Osteoblast (primary cell): ENCODE results near the gene ZNF277. TPM values are rescaled to one million over a fixed set of nuclear protein-coding genes. Genes with fewer than 3 reads are reported as not detected.

Experiments used
- DNase-seq: peaks from one replicate; pipeline ENCODE4 v3.0.0; 2011; ENCODE audit warnings: low spot score, mixed read lengths; ENCODE audit not compliant: insufficient read length; ENCODE audit errors: missing footprints
- H2AFZ ChIP-seq: 2 replicates; pipeline ENCODE4 v1.6.0; 2011; ENCODE audit warnings: mild to moderate bottlenecking, low read length
- H3K27ac ChIP-seq: 2 replicates; pipeline ENCODE4 v1.5.1; 2011; ENCODE audit warnings: mild to moderate bottlenecking, low read depth, low read length, moderate library complexity
- H3K27me3 ChIP-seq: 2 replicates; pipeline ENCODE4 v1.6.0; 2012; ENCODE audit warnings: mild to moderate bottlenecking, control low read depth, inconsistent platforms, low read length, moderate library complexity; ENCODE audit not compliant: insufficient read depth
- H3K36me3 ChIP-seq: 2 replicates; pipeline ENCODE4 v1.5.1; 2011; ENCODE audit warnings: mild to moderate bottlenecking, low read length, control low read depth, moderate library complexity; ENCODE audit not compliant: insufficient read depth
- H3K4me1 ChIP-seq: 2 replicates; pipeline ENCODE4 v1.5.1; 2011; ENCODE audit warnings: mild to moderate bottlenecking, low read length, control low read depth, moderate library complexity; ENCODE audit not compliant: insufficient read depth
- H3K4me2 ChIP-seq: 2 replicates; pipeline ENCODE4 v1.6.0; 2011; ENCODE audit warnings: mild to moderate bottlenecking, low read length; ENCODE audit not compliant: insufficient read depth
- H3K4me3 ChIP-seq: fragments of 200-600 bp; sonication (generic); 3 replicates; pipeline ENCODE4 v1.5.1; 2012; ENCODE audit warnings: mild to moderate bottlenecking, low read length, inconsistent platforms; ENCODE audit not compliant: insufficient read depth
- H3K79me2 ChIP-seq: 2 replicates; pipeline ENCODE4 v1.6.0; 2012; ENCODE audit warnings: mild to moderate bottlenecking, low read length, control low read depth, inconsistent platforms; ENCODE audit not compliant: insufficient read depth
- H3K9me3 ChIP-seq: 2 replicates; pipeline ENCODE4 v1.5.1; 2011; ENCODE audit warnings: low read depth, low read length, control low read depth
- H4K20me1 ChIP-seq: 2 replicates; pipeline ENCODE4 v1.6.0; 2012; ENCODE audit warnings: mild to moderate bottlenecking, low read length, control low read depth; ENCODE audit not compliant: insufficient read depth
- total RNA-seq: library from RNA; depleted of rRNA; stranded (reverse); fragments of >200 nt; gene quantifications from 2 replicates; pipeline ENCODE4 v1.2.3, GENCODE V29; 2012
- TF ChIP-seq, protein P1 (sequence below): IDR thresholded peaks from 2 replicates; pipeline ENCODE4 v1.5.1; 2011; ENCODE audit warnings: mild to moderate bottlenecking, low read depth, low read length, moderate library complexity; ENCODE audit errors: extremely low read depth

ZNF277 gene
- total RNA-seq, 1 donor: 58.6 TPM

DNA sequence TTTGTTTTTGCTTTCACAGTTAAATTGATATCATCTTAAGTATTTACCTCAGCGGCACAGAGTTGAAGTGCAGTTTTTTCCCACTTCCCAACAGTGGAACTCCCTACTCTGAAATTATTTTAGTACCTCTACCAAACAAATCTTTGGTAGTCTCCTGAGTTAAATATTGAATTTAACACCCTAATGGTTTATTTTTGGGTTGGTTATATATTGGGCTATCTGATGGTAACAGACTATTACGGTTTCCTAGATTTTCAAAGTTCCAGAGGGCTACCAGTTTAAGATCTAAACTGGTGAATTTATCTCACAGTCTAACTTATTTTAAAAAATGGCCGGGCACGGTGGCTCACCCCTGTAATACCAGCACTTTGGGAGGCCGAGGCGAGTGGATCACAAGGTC is 1.3 kb downstream of the ZNF277 start:
- Histone ChIP-seq H3K36me3 (no peaks in the 10 kb centered on the region), H3K27ac (no peak overlapping the region), H2AFZ (no peak overlapping the region), H3K9me3 (no peaks in the 10 kb centered on the region), H3K4me3 (no peak overlapping the region), H3K79me2 (peaks cover 74% of the 10 kb centered on the region), H3K4me1 (peaks cover 22% of the 10 kb centered on the region), H4K20me1 (peaks cover 3% of the 10 kb centered on the region), H3K4me2 (peak overlapping the region; percentile 99), H3K27me3 (no peaks in the 10 kb centered on the region)
- peak; percentile 52 for DNase-seq
- TF ChIP-seq, protein P1, sequence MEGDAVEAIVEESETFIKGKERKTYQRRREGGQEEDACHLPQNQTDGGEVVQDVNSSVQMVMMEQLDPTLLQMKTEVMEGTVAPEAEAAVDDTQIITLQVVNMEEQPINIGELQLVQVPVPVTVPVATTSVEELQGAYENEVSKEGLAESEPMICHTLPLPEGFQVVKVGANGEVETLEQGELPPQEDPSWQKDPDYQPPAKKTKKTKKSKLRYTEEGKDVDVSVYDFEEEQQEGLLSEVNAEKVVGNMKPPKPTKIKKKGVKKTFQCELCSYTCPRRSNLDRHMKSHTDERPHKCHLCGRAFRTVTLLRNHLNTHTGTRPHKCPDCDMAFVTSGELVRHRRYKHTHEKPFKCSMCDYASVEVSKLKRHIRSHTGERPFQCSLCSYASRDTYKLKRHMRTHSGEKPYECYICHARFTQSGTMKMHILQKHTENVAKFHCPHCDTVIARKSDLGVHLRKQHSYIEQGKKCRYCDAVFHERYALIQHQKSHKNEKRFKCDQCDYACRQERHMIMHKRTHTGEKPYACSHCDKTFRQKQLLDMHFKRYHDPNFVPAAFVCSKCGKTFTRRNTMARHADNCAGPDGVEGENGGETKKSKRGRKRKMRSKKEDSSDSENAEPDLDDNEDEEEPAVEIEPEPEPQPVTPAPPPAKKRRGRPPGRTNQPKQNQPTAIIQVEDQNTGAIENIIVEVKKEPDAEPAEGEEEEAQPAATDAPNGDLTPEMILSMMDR: no peak

DNA sequence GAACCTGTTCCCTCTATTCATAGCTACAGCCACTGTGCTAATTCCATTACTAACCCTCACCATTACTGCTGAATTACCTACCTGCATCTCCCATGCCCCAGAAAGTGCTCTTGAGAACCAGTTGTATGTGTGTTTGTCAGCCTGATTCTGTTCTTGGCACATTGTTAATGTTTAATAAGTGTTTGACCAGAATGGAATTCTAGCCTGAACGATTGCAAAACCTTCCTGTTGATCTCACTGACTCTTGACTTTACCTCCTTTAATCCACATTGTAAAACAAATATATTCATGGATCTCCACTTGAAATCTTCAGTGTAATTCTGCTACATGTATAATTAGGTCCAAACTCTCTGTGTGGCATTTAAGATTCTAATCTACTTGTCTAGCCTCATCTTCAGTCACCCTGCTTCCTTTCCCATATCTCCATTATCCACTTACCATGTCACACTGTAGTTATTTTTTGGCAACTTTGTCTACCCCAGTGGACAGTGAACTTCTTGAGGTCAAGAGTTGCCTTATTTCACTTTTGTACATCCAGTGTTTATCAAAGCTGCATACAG is 4.9 kb downstream of the ZNF277 start:
- peak; percentile 4 for DNase-seq
- peaks cover 71% of the 10 kb centered on the region for H3K79me2 ChIP-seq
- H4K20me1 ChIP-seq: peaks cover 6% of the 10 kb centered on the region

DNA sequence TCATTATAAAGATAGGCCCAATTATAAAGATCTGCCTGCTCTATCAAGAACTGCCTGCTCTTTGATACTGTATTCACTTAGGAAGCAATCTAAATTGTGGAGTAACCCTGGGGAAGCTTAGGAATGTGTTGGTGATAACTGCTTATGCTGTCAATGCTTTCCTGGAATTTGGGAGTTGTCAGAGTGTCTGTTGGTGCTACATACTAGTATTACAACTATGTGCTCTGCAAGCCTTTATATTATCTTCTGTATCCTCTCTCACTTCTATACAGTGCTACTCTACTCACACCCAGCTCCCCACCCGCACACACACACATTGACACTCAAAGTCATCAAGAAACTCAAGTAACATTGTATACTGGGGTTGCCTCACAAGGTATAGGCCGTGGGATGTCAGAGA is 6.1 kb downstream of the ZNF277 start:
- Histone ChIP-seq H3K4me3 (no peak overlapping the region), H2AFZ (no peak overlapping the region), H3K27me3 (no peaks in the 10 kb centered on the region), H4K20me1 (peaks cover 6% of the 10 kb centered on the region), H3K36me3 (no peaks in the 10 kb centered on the region), H3K4me1 (peaks cover 8% of the 10 kb centered on the region), H3K9me3 (no peaks in the 10 kb centered on the region), H3K4me2 (no peak overlapping the region), H3K27ac (no peak overlapping the region), H3K79me2 (peaks cover 69% of the 10 kb centered on the region)
- no peak for DNase-seq
- TF ChIP-seq, protein P1: no peak

More for the DNA sequence above, 4.9 kb downstream of the ZNF277 start:
- H3K27me3 ChIP-seq: no peaks in the 10 kb centered on the region
- peaks cover 12% of the 10 kb centered on the region for H3K4me1 ChIP-seq
- H3K4me2 ChIP-seq: no peak overlapping the region
- TF ChIP-seq, protein P1: no peak
- no peak overlapping the region for H3K4me3 ChIP-seq
- H2AFZ ChIP-seq: no peak overlapping the region
- no peaks in the 10 kb centered on the region for H3K9me3 ChIP-seq
- H3K27ac ChIP-seq: no peak overlapping the region
- no peaks in the 10 kb centered on the region for H3K36me3 ChIP-seq

DNA sequence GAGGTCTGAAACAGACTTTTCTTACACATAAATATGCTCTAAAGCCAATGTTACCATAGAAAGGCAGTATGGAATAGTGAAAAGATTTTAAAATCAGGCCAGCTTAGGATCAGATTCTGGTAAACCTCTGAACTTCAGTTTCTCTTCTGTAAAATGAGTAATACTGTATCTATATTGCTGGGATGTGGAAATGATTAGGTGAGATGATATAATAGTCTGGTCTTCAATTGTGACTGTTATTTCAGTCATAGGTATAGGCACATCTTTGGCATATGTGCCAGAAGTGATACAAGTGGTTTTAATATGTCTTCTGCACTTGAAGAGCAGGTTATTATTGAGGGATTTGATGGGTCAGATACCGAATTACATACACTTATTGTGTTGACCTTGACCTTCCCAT is 7.2 kb downstream of the ZNF277 start:
- no peak for DNase-seq
- H3K27me3 ChIP-seq: no peaks in the 10 kb centered on the region
- TF ChIP-seq, protein P1: no peak
- H3K79me2 ChIP-seq: peaks cover 64% of the 10 kb centered on the region
- no peak overlapping the region for H3K27ac ChIP-seq
- H3K4me2 ChIP-seq: no peak overlapping the region
- no peak overlapping the region for H3K4me3 ChIP-seq
- no peaks in the 10 kb centered on the region for H3K36me3 ChIP-seq
- H2AFZ ChIP-seq: no peak overlapping the region
- peaks cover 6% of the 10 kb centered on the region for H4K20me1 ChIP-seq
- H3K9me3 ChIP-seq: no peaks in the 10 kb centered on the region
- H3K4me1 ChIP-seq: peaks cover 8% of the 10 kb centered on the region
